HUES6 (cell line): ENCODE results near the gene ZNRF3.

Experiments
- H3K27ac ChIP-seq: 2 replicates; pipeline ENCODE4 v1.7.0; 2013; ENCODE audit warnings: low read depth, mild to moderate bottlenecking, low read length, inconsistent platforms
- H3K27me3 ChIP-seq: 2 replicates; pipeline ENCODE4 v1.6.1; 2013; ENCODE audit warnings: low read length; ENCODE audit not compliant: control insufficient read depth, insufficient read depth
- H3K36me3 ChIP-seq: 2 replicates; pipeline ENCODE4 v1.6.1; 2013; ENCODE audit warnings: low read length; ENCODE audit not compliant: control insufficient read depth, insufficient read depth
- H3K4me1 ChIP-seq: 2 replicates; pipeline ENCODE4 v1.6.1; 2013; ENCODE audit warnings: low read length; ENCODE audit not compliant: control insufficient read depth, insufficient read depth
- H3K4me3 ChIP-seq: 2 replicates; pipeline ENCODE4 v1.5.1; 2013; ENCODE audit warnings: low read depth, low read length
- H3K9ac ChIP-seq: one replicate; pipeline ENCODE4 v1.6.1; 2013; ENCODE audit warnings: mild to moderate bottlenecking, low read length
- H3K9me3 ChIP-seq: 2 replicates; pipeline ENCODE4 v1.6.1; 2013; ENCODE audit warnings: low read depth, low read length; ENCODE audit not compliant: control insufficient read depth, insufficient read depth

Gene ZNRF3

GRCh38 chr22:28986366-28986765 is 103.0 kb downstream of the ZNRF3 start:
- Histone ChIP-seq H3K4me3 (no peak overlapping the region), H3K4me1 (peaks cover 82% of the 10 kb centered on the region), H3K36me3 (peaks cover 26% of the 10 kb centered on the region), H3K9ac (no peak overlapping the region), H3K27ac (no peak overlapping the region), H3K27me3 (no peaks in the 10 kb centered on the region), H3K9me3 (0 out of 2 replicates have a peak, but pooled peaks cover 9% of the 10 kb centered on the region)

- H3K27me3 ChIP-seq: no peaks in the 10 kb centered on the region
- H3K27ac ChIP-seq: peak overlapping the region; percentile 97
- H3K9ac ChIP-seq: peak overlapping the region; percentile 85
- 0 out of 2 replicates have a peak, but pooled peaks cover 9% of the 10 kb centered on the region for H3K9me3 ChIP-seq
- peaks cover 64% of the 10 kb centered on the region for H3K4me1 ChIP-seq
- H3K36me3 ChIP-seq: peaks cover 43% of the 10 kb centered on the region
- H3K4me3 ChIP-seq: peak overlapping the region; percentile 13; the same call in 1 of the 2 replicates
Measured at GRCh38 chr22:28988457-28988856, 105.1 kb downstream of the ZNRF3 start.

GRCh38 chr22:28989035-28989464 is 105.7 kb downstream of the ZNRF3 start:
- Histone ChIP-seq H3K27ac (peak overlapping the region; percentile 97), H3K27me3 (no peaks in the 10 kb centered on the region), H3K36me3 (peaks cover 44% of the 10 kb centered on the region), H3K4me1 (peaks cover 58% of the 10 kb centered on the region), H3K9me3 (0 out of 2 replicates have a peak, but pooled peaks cover 9% of the 10 kb centered on the region), H3K4me3 (peak overlapping the region; percentile 41; the same call in 1 of the 2 replicates), H3K9ac (peak overlapping the region; percentile 85)

- Histone ChIP-seq H3K27ac (peak overlapping the region; percentile 97), H3K4me3 (peak overlapping the region; percentile 41; the same call in 1 of the 2 replicates)
Measured at GRCh38 chr22:28989484-28989883, 106.1 kb downstream of the ZNRF3 start.

GRCh38 chr22:28989912-28990311 is 106.5 kb downstream of the ZNRF3 start:
- 0 out of 2 replicates have a peak, but pooled peaks cover 9% of the 10 kb centered on the region for H3K9me3 ChIP-seq
- H3K36me3 ChIP-seq: peaks cover 42% of the 10 kb centered on the region
- H3K4me3 ChIP-seq: no peak overlapping the region
- H3K9ac ChIP-seq: peak overlapping the region; percentile 85
- H3K27ac ChIP-seq: peak overlapping the region; percentile 97
- H3K4me1 ChIP-seq: peaks cover 50% of the 10 kb centered on the region
- no peaks in the 10 kb centered on the region for H3K27me3 ChIP-seq

More at GRCh38 chr22:28989484-28989883, 106.1 kb downstream of the ZNRF3 start:
- Histone ChIP-seq H3K36me3 (peaks cover 44% of the 10 kb centered on the region), H3K9ac (peak overlapping the region; percentile 85), H3K27me3 (no peaks in the 10 kb centered on the region), H3K4me1 (peaks cover 54% of the 10 kb centered on the region), H3K9me3 (0 out of 2 replicates have a peak, but pooled peaks cover 9% of the 10 kb centered on the region)

GRCh38 chr22:28992565-28993356 is 109.4 kb downstream of the ZNRF3 start:
- H3K27me3 ChIP-seq: no peaks in the 10 kb centered on the region
- H3K27ac ChIP-seq: no peak overlapping the region
- H3K4me3 ChIP-seq: no peak overlapping the region
- H3K9me3 ChIP-seq: no peaks in the 10 kb centered on the region
- H3K9ac ChIP-seq: no peak overlapping the region
- peaks cover 28% of the 10 kb centered on the region for H3K4me1 ChIP-seq
- peaks cover 30% of the 10 kb centered on the region for H3K36me3 ChIP-seq

GRCh38 chr22:28994522-28994921 is 111.2 kb downstream of the ZNRF3 start:
- no peak overlapping the region for H3K27ac ChIP-seq
- H3K36me3 ChIP-seq: peaks cover 27% of the 10 kb centered on the region

GRCh38 chr22:28995551-28995950 is 112.2 kb downstream of the ZNRF3 start:
- Histone ChIP-seq H3K4me1 (peaks cover 17% of the 10 kb centered on the region), H3K4me3 (no peak overlapping the region), H3K27me3 (no peaks in the 10 kb centered on the region), H3K27ac (no peak overlapping the region), H3K9me3 (no peaks in the 10 kb centered on the region), H3K36me3 (peaks cover 24% of the 10 kb centered on the region), H3K9ac (no peak overlapping the region)

More at GRCh38 chr22:28994522-28994921, 111.2 kb downstream of the ZNRF3 start:
- Histone ChIP-seq H3K4me1 (peaks cover 20% of the 10 kb centered on the region), H3K9me3 (no peaks in the 10 kb centered on the region), H3K27me3 (no peaks in the 10 kb centered on the region), H3K4me3 (no peak overlapping the region), H3K9ac (no peak overlapping the region)

- Histone ChIP-seq H3K4me3 (no peak overlapping the region), H3K4me1 (peaks cover 23% of the 10 kb centered on the region), H3K9me3 (no peaks in the 10 kb centered on the region), H3K27me3 (no peaks in the 10 kb centered on the region), H3K36me3 (peaks cover 12% of the 10 kb centered on the region), H3K9ac (no peak overlapping the region), H3K27ac (no peak overlapping the region)
Measured at GRCh38 chr22:28997342-28997741, 114.0 kb downstream of the ZNRF3 start.

- no peak overlapping the region for H3K9ac ChIP-seq
- no peaks in the 10 kb centered on the region for H3K9me3 ChIP-seq
- no peaks in the 10 kb centered on the region for H3K27me3 ChIP-seq
- no peaks in the 10 kb centered on the region for H3K36me3 ChIP-seq
- peaks cover 34% of the 10 kb centered on the region for H3K4me1 ChIP-seq
- peak overlapping the region; percentile 51; the same call in 1 of the 2 replicates for H3K27ac ChIP-seq
- no peak overlapping the region for H3K4me3 ChIP-seq
Measured at GRCh38 chr22:28998681-28999080, 115.3 kb downstream of the ZNRF3 start.

GRCh38 chr22:28999510-28999909 is 116.1 kb downstream of the ZNRF3 start:
- H3K4me3 ChIP-seq: peak overlapping the region; percentile 3; the same call in 1 of the 2 replicates
- peak overlapping the region; percentile 11 for H3K9ac ChIP-seq
- no peaks in the 10 kb centered on the region for H3K27me3 ChIP-seq
- H3K4me1 ChIP-seq: peaks cover 42% of the 10 kb centered on the region
- peak overlapping the region; percentile 94 for H3K27ac ChIP-seq
- no peaks in the 10 kb centered on the region for H3K36me3 ChIP-seq
- no peaks in the 10 kb centered on the region for H3K9me3 ChIP-seq
